Left ventricle myocardium inferior (tissue), 1 donor: ENCODE measurements around the gene FOXN1. TPM values are rescaled to one million over a fixed set of nuclear protein-coding genes. Genes with fewer than 3 reads are reported as not detected.

Source experiments
- DNase-seq: peaks from one replicate; pipeline ENCODE4 v3.0.0-alpha.2; 2020
- H3K27ac ChIP-seq: fragments of 200-600 bp; replicated peaks from 2 replicates; pipeline ENCODE4 v1.8.0; 2021
- H3K27me3 ChIP-seq: fragments of 200-600 bp; 2 replicates; pipeline ENCODE4 v1.8.0; 2021; ENCODE audit warnings: low read depth
- H3K36me3 ChIP-seq: fragments of 200-600 bp; 2 replicates; pipeline ENCODE4 v1.8.0; 2021
- H3K4me1 ChIP-seq: fragments of 200-600 bp; 2 replicates; pipeline ENCODE4 v1.8.0; 2021
- H3K4me3 ChIP-seq: fragments of 200-600 bp; 2 replicates; pipeline ENCODE4 v1.8.0; 2021; ENCODE audit warnings: mild to moderate bottlenecking, moderate library complexity
- H3K9me3 ChIP-seq: fragments of 200-600 bp; replicated peaks from 2 replicates; pipeline ENCODE4 v1.8.0; 2021
- CTCF ChIP-seq: fragments of 200-600 bp; IDR thresholded peaks from 2 replicates; pipeline ENCODE4 v1.8.0; 2021; ENCODE audit warnings: antibody characterized with exemption, mild to moderate bottlenecking, borderline replicate concordance
- intact Hi-C: fragments of 100-400 bp; cut with micrococcal nuclease; formaldehyde crosslinking; loops from one replicate; pipeline ENCODE4 v1.11.0; 2022
- total RNA-seq: library from RNA; stranded (reverse); fragmentation: NEBNext Ultra II Directional; extraction: Animal tissue kit (Norgen Biotek cat#: 25700); gene quantifications from one replicate; pipeline ENCODE4 v1.2.1, GENCODE V29; 2021
- donor health status: DM: no; HTN: yes; CAD: no; lungs with severe emphysema.

FOXN1 gene
- total RNA-seq, 1 donor from 2014 or later = not detected

- Histone ChIP-seq H3K27ac (no peak overlapping the region), H3K36me3 (no peaks in the 10 kb centered on the region), H3K4me1 (no peaks in the 10 kb centered on the region), H3K4me3 (no peak overlapping the region), H3K9me3 (no peaks in the 10 kb centered on the region), H3K27me3 (peaks cover 29% of the 10 kb centered on the region)
- TF ChIP-seq CTCF = no peak
- intact Hi-C loops = no loop called here
- DNase-seq = no peak
Measured at GRCh38 chr17:28475151-28475900, 30.8 kb upstream of the FOXN1 start.

GRCh38 chr17:28476076-28476865, 29.9 kb upstream of the FOXN1 start:
- H3K4me3 ChIP-seq = no peak overlapping the region
- no peaks in the 10 kb centered on the region for H3K9me3 ChIP-seq
- intact Hi-C loops = no loop called here
- H3K27me3 ChIP-seq = peaks cover 26% of the 10 kb centered on the region
- no peak overlapping the region for H3K27ac ChIP-seq
- no peaks in the 10 kb centered on the region for H3K4me1 ChIP-seq
- no peak for DNase-seq
- no peak for TF ChIP-seq CTCF
- H3K36me3 ChIP-seq = no peaks in the 10 kb centered on the region

GRCh38 chr17:28477928-28478327, 28.2 kb upstream of the FOXN1 start:
- Histone ChIP-seq H3K36me3 (no peaks in the 10 kb centered on the region), H3K27ac (no peak overlapping the region), H3K9me3 (no peaks in the 10 kb centered on the region), H3K27me3 (peaks cover 31% of the 10 kb centered on the region), H3K4me1 (no peaks in the 10 kb centered on the region), H3K4me3 (no peak overlapping the region)
- no peak for TF ChIP-seq CTCF
- intact Hi-C loops = no loop called here
- no peak for DNase-seq

- Histone ChIP-seq H3K27me3 (peaks cover 35% of the 10 kb centered on the region), H3K9me3 (no peaks in the 10 kb centered on the region), H3K4me3 (no peak overlapping the region), H3K27ac (no peak overlapping the region), H3K4me1 (no peaks in the 10 kb centered on the region), H3K36me3 (no peaks in the 10 kb centered on the region)
- no peak for DNase-seq
- no peak for TF ChIP-seq CTCF
- intact Hi-C loops = no loop called here
Measured at GRCh38 chr17:28478712-28479615, 27.2 kb upstream of the FOXN1 start.

GRCh38 chr17:28480278-28480677, 25.9 kb upstream of the FOXN1 start:
- intact Hi-C loops = no loop called here
- Histone ChIP-seq H3K9me3 (no peaks in the 10 kb centered on the region), H3K36me3 (no peaks in the 10 kb centered on the region), H3K27ac (no peak overlapping the region), H3K4me1 (no peaks in the 10 kb centered on the region), H3K4me3 (no peak overlapping the region), H3K27me3 (peaks cover 48% of the 10 kb centered on the region)
- no peak for DNase-seq
- TF ChIP-seq CTCF = no peak
